H1 (cell line): ENCODE measurements around the gene C3orf22.

Experiments
- CTCF ChIP-seq, 3 experiments: IDR thresholded peaks; 1 replicate in 2 of 3; 2 replicates in 1 of 3; pipeline versions ENCODE4 v1.5.1 to v1.6.1; 2011; ENCODE audit warnings: low read length in 3 of 3, mild to moderate bottlenecking in 3 of 3, inconsistent platforms in 2 of 3, low read depth in 1 of 3, moderate library complexity in 1 of 3; ENCODE audit not compliant: insufficient read depth in 1 of 3; ENCODE audit errors: control extremely low read depth in 1 of 3
- POLR2A ChIP-seq, 2 experiments: IDR thresholded peaks; 1 replicate in 1 of 2; 2 replicates in 1 of 2; pipeline ENCODE4 v1.6.1; 2011; ENCODE audit warnings: low read depth in 2 of 2, low read length in 2 of 2, mild to moderate bottlenecking in 2 of 2; ENCODE audit errors: control extremely low read depth in 1 of 2
- POU5F1 ChIP-seq: IDR thresholded peaks from 2 replicates; pipeline ENCODE4 v1.6.1; 2011; ENCODE audit warnings: low read depth, mild to moderate bottlenecking, low read length, moderate library complexity

- TF ChIP-seq POLR2A (IDR thresholded peaks at IDR 0.05; ENCODE audit: control extremely low read depth in 1 of 2, low read depth in 2 of 2, low read length in 2 of 2) (no peak), CTCF (IDR thresholded peaks at IDR 0.05; ENCODE audit: control extremely low read depth in 1 of 3, insufficient read depth in 1 of 3, low read depth in 1 of 3, low read length in 3 of 3) (no peak), POU5F1 (no peak)
Measured at GRCh38 chr3:126556637-126557414, 1.9 kb downstream of the C3orf22 start.
